HT-29 (cell line): ENCODE measurements around the gene RASSF3. TPM values are rescaled to one million over a fixed set of nuclear protein-coding genes. Genes with fewer than 3 reads are reported as not detected.
"Not testable (repeated sequence)": the region's sequence is repeated elsewhere in the genome, so short reads cannot be mapped to it uniquely, and the experiment has no call there.

Experiments used
- DNase-seq: peaks from one replicate; pipeline ENCODE4 v3.0.0-alpha.2; 2015; ENCODE audit warnings: low spot score
- total RNA-seq: library from RNA; depleted of rRNA; stranded (reverse); fragments of >200 nt; shearing (Covaris generic); gene quantifications from 2 replicates; pipeline ENCODE4 v1.2.3, GENCODE V29; 2014

The RASSF3 gene
- total RNA-seq, 1 experiment from 2014 or later: 41.9 TPM

- no peak for DNase-seq
Measured at GRCh38 chr12:64633011-64633939, 23.0 kb downstream of the RASSF3 start.

- peak; percentile 75 for DNase-seq
Measured at GRCh38 chr12:64633940-64634337, 23.6 kb downstream of the RASSF3 start.

- DNase-seq: no peak
Measured at GRCh38 chr12:64634508-64635092, 24.3 kb downstream of the RASSF3 start.

- DNase-seq: no peak
Measured at GRCh38 chr12:64635356-64635998, 25.2 kb downstream of the RASSF3 start.

- no peak for DNase-seq
Measured at GRCh38 chr12:64636856-64637255, 26.6 kb downstream of the RASSF3 start.

- DNase-seq: peak; percentile 77
Measured at GRCh38 chr12:64639466-64639865, 29.2 kb downstream of the RASSF3 start.

GRCh38 chr12:64646318-64646717, 36.0 kb downstream of the RASSF3 start:
- DNase-seq: no peak

GRCh38 chr12:64649487-64649886, 39.2 kb downstream of the RASSF3 start:
- DNase-seq: no peak

- peak; percentile 86 for DNase-seq
Measured at GRCh38 chr12:64650762-64651161, 40.5 kb downstream of the RASSF3 start.

GRCh38 chr12:64652346-64652745, 42.1 kb downstream of the RASSF3 start:
- DNase-seq: no peak

GRCh38 chr12:64653123-64653522, 42.8 kb downstream of the RASSF3 start:
- DNase-seq: no peak

- DNase-seq: not testable (repeated sequence)
Measured at GRCh38 chr12:64653907-64654306, 43.6 kb downstream of the RASSF3 start.

GRCh38 chr12:64655141-64655540, 44.8 kb downstream of the RASSF3 start:
- peak; percentile 16 for DNase-seq

- peak; percentile 16 for DNase-seq
Measured at GRCh38 chr12:64656429-64656828, 46.1 kb downstream of the RASSF3 start.

- no peak for DNase-seq
Measured at GRCh38 chr12:64658892-64659481, 48.7 kb downstream of the RASSF3 start.

- no peak for DNase-seq
Measured at GRCh38 chr12:64660237-64661018, 50.1 kb downstream of the RASSF3 start.

- peak; percentile 13 for DNase-seq
Measured at GRCh38 chr12:64663015-64663414, 52.7 kb downstream of the RASSF3 start.

- peak; percentile 80 for DNase-seq
Measured at GRCh38 chr12:64665514-64665913, 55.2 kb downstream of the RASSF3 start.

GRCh38 chr12:64666054-64666914, 56.0 kb downstream of the RASSF3 start:
- peak; percentile 64 for DNase-seq

- peak; percentile 10 for DNase-seq
Measured at GRCh38 chr12:64667793-64668192, 57.5 kb downstream of the RASSF3 start.
